ENCODE data around the gene HIVEP1. TPM values are rescaled to one million over a fixed set of nuclear protein-coding genes. Genes with fewer than 3 reads are reported as not detected.

The HIVEP1 gene
- total RNA-seq, 1 donor from 2014 or later, result 45.4 TPM

Other genes with a start within 250 kb of the HIVEP1 start
- gene ADTRP, start 233.5 kb upstream of the HIVEP1 start, total RNA-seq, result 1.5 and 4.6 TPM in 2 replicates